Measurements from ENCODE around the gene PI16. TPM values are rescaled to one million over a fixed set of nuclear protein-coding genes. Genes with fewer than 3 reads are reported as not detected.

The PI16 gene
- total RNA-seq, 2 experiments from 2014 or later = 0.30 TPM; not detected in 1

DNA sequence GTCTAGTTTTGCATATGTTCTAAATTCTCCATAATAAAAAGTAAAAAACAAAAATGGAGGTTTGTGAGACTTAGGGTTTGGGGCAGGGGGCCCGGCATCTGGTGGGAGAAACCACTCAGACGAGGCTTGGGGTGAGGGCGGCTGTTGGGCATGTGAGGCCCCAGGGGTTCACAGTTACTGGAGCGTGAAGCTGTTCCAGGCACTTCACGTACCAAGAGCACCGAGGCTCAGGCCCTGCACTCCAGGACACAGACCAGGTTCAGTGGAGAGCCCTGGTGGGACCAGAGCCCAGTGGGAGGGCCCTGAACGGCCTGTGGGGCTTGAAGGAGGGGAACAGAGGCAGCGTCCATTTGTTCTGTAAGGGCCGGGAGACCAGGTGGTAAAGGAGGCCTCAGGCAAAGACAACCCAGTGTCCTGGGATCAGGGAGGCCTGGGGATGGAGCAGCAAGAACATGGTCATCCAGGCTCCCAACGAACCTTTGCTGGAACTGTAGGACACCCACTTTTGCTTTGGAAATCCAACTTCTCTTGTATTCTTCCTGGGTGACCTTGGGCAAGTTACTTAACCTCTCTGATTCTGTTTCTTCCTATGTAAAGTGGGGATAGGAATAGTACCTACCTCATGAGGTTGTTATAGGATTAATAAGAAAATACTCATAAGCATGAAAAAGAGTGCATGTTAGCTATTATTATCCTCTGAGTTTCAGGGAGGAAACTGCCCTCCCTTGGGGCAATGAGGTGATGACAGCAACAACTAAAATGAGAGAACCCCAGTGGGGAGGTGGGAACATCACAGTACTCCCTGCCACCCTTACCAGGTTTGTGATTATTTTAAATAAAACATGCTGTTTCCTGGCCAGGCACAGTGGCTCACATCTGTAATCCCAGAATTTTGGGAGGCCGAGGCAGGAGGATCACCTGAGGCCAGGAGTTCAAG, 49.8 kb downstream of the PI16 start:
- Histone ChIP-seq H3K4me1 (ENCODE audit: insufficient read depth, low read length, poor library complexity, severe bottlenecking) (peaks cover 72% of the 10 kb centered on the region), H3K4me3 (ENCODE audit: low read depth, low read length, poor library complexity, severe bottlenecking) (peak overlapping the region; percentile 70), H3K9me2 (ENCODE audit: insufficient read depth, low read length) (no peaks in the 10 kb centered on the region), H3K27ac (ENCODE audit: low read depth, low read length, poor library complexity, severe bottlenecking) (peak overlapping the region; percentile 70), H4K20me1 (ENCODE audit: insufficient read depth, low read length) (no peaks in the 10 kb centered on the region), H3K36me3 (ENCODE audit: insufficient read depth, low read length) (peaks cover 4% of the 10 kb centered on the region; the same call in 1 of the 2 replicates), H3K9me3 (ENCODE audit: low read length) (no peaks in the 10 kb centered on the region), H3K79me2 (ENCODE audit: insufficient read depth, low read depth, low read length) (no peaks in the 10 kb centered on the region; the same call in 1 of the 2 replicates), H3K4me2 (ENCODE audit: low read length) (peak overlapping the region; percentile 86), H2AFZ (ENCODE audit: low read length) (peak overlapping the region; percentile 84)
- intact Hi-C loops (cut with micrococcal nuclease; ENCODE audit: unreplicated experiment) = loop anchor here (10.0 kb wide), 1 partner anchor 410 kb away; the partner anchor contains the start of gene SRSF3
- BruUV-seq (replicated peaks) = no TSS peak
- DNase-seq (ENCODE audit: low spot score) = peak; percentile 76
- ChIA-PET POLR2A (interaction anchor here (0.8 to 4.1 kb wide), 3 partner anchors 14 to 130 kb away, joined by 3 to 24 read pairs (median 3); partner anchors contain the start of genes MTCH1 and PPIL1), CTCF (ENCODE audit: unreplicated experiment) (interaction anchor here (0.9 kb wide), 1 partner anchor 14 kb away, joined by 3 read pairs; no protein-coding TSS in a partner anchor)
- no peak for TF ChIP-seq EZH2phosphoT487 (IDR thresholded peaks at IDR 0.05; ENCODE audit: borderline replicate concordance, low read depth, low read length)
- TF ChIP-seq CTCF (conservative IDR thresholded peaks at IDR 0.05; ENCODE audit: low read length) = no peak

DNA sequence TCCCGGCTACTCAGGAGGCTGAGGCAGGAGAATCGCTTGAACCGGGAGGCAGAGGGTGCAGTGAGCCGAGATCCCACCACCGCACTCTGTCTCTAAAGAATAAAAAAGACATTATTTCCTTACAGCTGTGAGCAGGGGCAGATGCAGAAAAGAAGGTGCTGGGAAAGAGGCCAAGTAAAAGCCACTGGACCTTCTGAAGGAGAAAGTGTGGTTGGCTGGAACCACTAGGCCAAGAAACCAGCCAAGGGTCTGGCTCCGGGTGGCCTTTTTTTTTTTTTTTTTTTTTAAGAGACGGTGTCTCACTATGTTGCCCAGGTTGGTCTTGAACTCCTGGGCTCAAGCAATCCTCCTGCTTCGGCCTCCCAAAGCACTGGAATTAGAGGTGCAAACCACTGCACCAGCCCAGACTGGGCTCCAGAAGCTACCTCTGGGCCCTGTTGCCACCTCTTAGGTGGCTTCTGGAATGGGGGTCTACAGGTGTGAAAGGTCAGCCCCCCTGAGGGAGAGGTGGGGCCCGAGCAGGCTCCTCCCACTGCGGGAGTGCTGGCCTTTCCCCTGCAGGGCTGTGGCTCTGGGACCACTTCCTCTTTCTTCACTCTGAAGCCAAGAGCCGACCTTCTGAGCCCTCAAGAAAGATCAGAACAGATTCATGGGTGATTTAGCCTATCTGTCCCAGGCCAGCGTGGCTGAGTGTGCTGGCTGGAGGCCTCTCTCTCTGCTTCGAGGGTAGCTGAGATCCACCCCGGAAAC, 50.7 kb downstream of the PI16 start, which contains the start of gene FGD2:
Gene FGD2, plus strand, starts transcription at position 595 of the 750 bp plus-strand sequence. CDS start 163 bp downstream, outside the sequence.
- Histone ChIP-seq H3K79me2 (ENCODE audit: insufficient read depth, low read depth, low read length) (no peaks in the 10 kb centered on the region; the same call in 1 of the 2 replicates), H3K36me3 (ENCODE audit: insufficient read depth, low read length) (peaks cover 7% of the 10 kb centered on the region; the same call in 1 of the 2 replicates), H3K9me2 (ENCODE audit: insufficient read depth, low read length) (no peaks in the 10 kb centered on the region), H3K27ac (ENCODE audit: low read depth, low read length, poor library complexity, severe bottlenecking) (peak within 1 kb of the TSS; percentile 70), H3K4me1 (ENCODE audit: insufficient read depth, low read length, poor library complexity, severe bottlenecking) (peaks cover 65% of the 10 kb centered on the region), H4K20me1 (ENCODE audit: insufficient read depth, low read length) (no peaks in the 10 kb centered on the region), H3K9me3 (ENCODE audit: low read length) (no peaks in the 10 kb centered on the region), H3K4me3 (ENCODE audit: low read depth, low read length, poor library complexity, severe bottlenecking) (peak within 1 kb of the TSS; percentile 70), H2AFZ (ENCODE audit: low read length) (peak within 1 kb of the TSS; percentile 84; the same call in 1 of the 2 replicates), H3K4me2 (ENCODE audit: low read length) (peak within 1 kb of the TSS; percentile 86)
- CTCF ChIA-PET (ENCODE audit: unreplicated experiment) = interaction anchor here (0.6 to 2.6 kb wide), 3 partner anchors 13 to 419 kb away, joined by 3 to 19 read pairs (median 3); no protein-coding TSS in a partner anchor
- no peak for TF ChIP-seq CTCF (conservative IDR thresholded peaks at IDR 0.05; ENCODE audit: low read length)
- no peak for TF ChIP-seq EZH2phosphoT487 (IDR thresholded peaks at IDR 0.05; ENCODE audit: borderline replicate concordance, low read depth, low read length)
- no TSS peak for BruUV-seq (replicated peaks)
- POLR2A ChIA-PET = interaction anchor here (0.7 to 4.1 kb wide), 6 partner anchors 8 to 130 kb away, joined by 3 to 32 read pairs (median 12); partner anchors contain the start of genes MTCH1, PI16 and PPIL1
- intact Hi-C loops (cut with micrococcal nuclease; ENCODE audit: unreplicated experiment) = loop anchor here (10.0 kb wide), 1 partner anchor 410 kb away; the partner anchor contains the start of gene SRSF3
- DNase-seq (ENCODE audit: low spot score) = peak; percentile 90

Data from OCI-LY7 (cell line).